Ovary (tissue), 9 donors: ENCODE results near the gene TXNRD2. TPM values are rescaled to one million over a fixed set of nuclear protein-coding genes. Genes with fewer than 3 reads are reported as not detected.

Experiments used
- DNase-seq, 5 donors: peaks; one replicate each; pipeline ENCODE4 v3.0.0-alpha.2; 2019 to 2020
- H3K27ac ChIP-seq, 2 donors: fragments of 200-600 bp; one replicate each; pipeline versions ENCODE4 v1.5.1 to v1.8.0; 2019 to 2022
- H3K27me3 ChIP-seq: fragments of 200-600 bp; one replicate; pipeline ENCODE4 v1.8.0; 2022
- H3K36me3 ChIP-seq: fragments of 200-600 bp; sonication (generic); one replicate; pipeline ENCODE4 v1.5.1; 2019
- H3K4me1 ChIP-seq: one replicate; pipeline ENCODE4 v1.8.1; 2013; ENCODE audit warnings: mild to moderate bottlenecking, moderate library complexity; ENCODE audit not compliant: insufficient read depth
- H3K4me3 ChIP-seq: fragments of 200-600 bp; sonication (generic); one replicate; pipeline ENCODE4 v1.5.1; 2017
- H3K9me3 ChIP-seq, 2 donors: fragments of 200-600 bp in 1 of 2; sonication (generic) in 1 of 2; one replicate each; pipeline versions ENCODE4 v1.5.1 to v1.8.1; 2013 to 2019; ENCODE audit warnings: mild to moderate bottlenecking in 1 of 2, moderate library complexity in 1 of 2
- EP300 ChIP-seq: sonication (generic); formaldehyde crosslinking; IDR thresholded peaks from one replicate; pipeline ENCODE4 v1.6.1; 2017; ENCODE audit warnings: antibody characterized with exemption
- POLR2A ChIP-seq: fragments of 450-650 bp; IDR thresholded peaks from one replicate; pipeline ENCODE4 v1.6.1; 2017; ENCODE audit warnings: antibody characterized with exemption, mild to moderate bottlenecking, moderate library complexity
- WGBS, 3 donors: extraction: QIAGEN DNeasy Blood & Tissue Kit in 1 of 3; methylation state at CpG; one replicate each; pipeline versions ENCODE4 v1.1.5 to v1.1.7; 2013 to 2017; 5-methylcytosine and 5-hydroxymethylcytosine counted together
- intact Hi-C, 4 donors: fragments of 100-400 bp; cut with DNase I; formaldehyde crosslinking; loops; one replicate each; pipeline versions ENCODE4 v1.11.0 to v1.15.1; 2022 to 2023
- polyA plus RNA-seq, 2 donors: library from polyadenylated mRNA; stranded (reverse); fragments of 200-250 nt in 1 of 2; fragments of 350-450 nt in 1 of 2; fragmentation: Illumina TruSeq in 1 of 2; extraction: RNeasy Lipid Tissue Mini Kit (QIAGEN cat#74804) in 1 of 2; gene quantifications; one replicate each; pipeline ENCODE4 v1.2.3, GENCODE V29; 2013 to 2014
- total RNA-seq, 7 donors: library from RNA; depleted of rRNA in 2 of 7; stranded (reverse); fragments of >200 nt in 2 of 7; fragmentation: NEBNext Ultra II Directional in 3 of 7; extraction: Animal tissue kit (Norgen Biotek cat#: 25700) in 3 of 7; gene quantifications; one replicate each; pipeline versions ENCODE4 v1.1.0 to v1.2.4, GENCODE V29; 2016 to 2023
- TF ChIP-seq, protein P1 (sequence below), 3 donors: fragments of 450-650 bp in 2 of 3; fragments of 200-600 bp in 1 of 3; IDR thresholded peaks; one replicate each; pipeline versions ENCODE4 v1.5.1 to v1.8.0; 2016 to 2022; ENCODE audit warnings: antibody characterized with exemption in 3 of 3, mild to moderate bottlenecking in 1 of 3
- donor health status: DM: no; HTN: no; CAD: no; lungs with moderate emphysema.
- donor health status: DM: no; HTN: no; CAD: no.
- donor health status: Bipolar disorder and iron deficiency.
- donor health status: DM: yes; HTN: yes; CAD: no.
- donor health status: DM: no; HTN: no; CAD: no.
- donor health status: DM: yes; HTN: yes; CAD: no.

Gene TXNRD2
- total and polyA plus RNA-seq, 9 donors: 21.3 to 37.8 (median 26.9) TPM

DNA sequence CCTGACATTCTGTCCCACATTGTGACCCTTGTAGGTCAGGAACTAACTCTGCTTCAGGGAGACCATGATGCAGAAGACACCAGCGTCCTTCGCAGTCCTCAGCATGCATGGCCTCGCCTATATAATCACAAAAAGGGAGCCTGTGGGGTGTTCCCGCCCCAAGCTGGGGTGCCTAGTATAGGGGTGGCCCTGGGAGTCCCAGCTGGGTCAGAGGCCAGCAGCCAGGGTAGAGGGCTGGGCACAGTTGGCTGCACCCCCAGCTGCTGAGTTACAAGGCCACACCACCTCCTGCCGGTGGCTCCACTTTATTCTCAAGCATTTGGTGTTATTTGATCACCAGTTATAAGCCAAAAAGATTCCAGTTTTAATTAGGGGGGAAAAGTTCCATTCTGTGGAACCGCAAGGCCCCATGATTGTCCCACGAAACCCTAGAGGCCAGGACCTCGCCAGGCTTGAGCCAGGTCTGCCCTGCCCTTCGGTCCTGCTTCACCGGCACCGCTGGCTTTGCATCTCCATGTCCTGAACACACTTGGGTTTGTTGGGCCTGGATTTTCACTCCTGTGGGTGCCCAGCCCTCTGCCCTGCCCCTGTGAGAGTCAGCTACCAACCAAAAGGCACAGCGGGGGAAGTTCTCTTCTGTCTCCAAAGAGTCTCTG lies 72.0 kb downstream of the TXNRD2 start:
- H3K4me1 ChIP-seq: peaks cover 3% of the 10 kb centered on the region
- peak in 2 of 5 donors; percentile 10 to 21 for DNase-seq
- 95% methylated on average over 12 of the region's 12 CpGs for WGBS, 3 donors
- no peak overlapping the region for H3K27ac ChIP-seq
- H3K27me3 ChIP-seq: no peaks in the 10 kb centered on the region
- H3K36me3 ChIP-seq: no peaks in the 10 kb centered on the region
- intact Hi-C loops: no loop called here
- H3K4me3 ChIP-seq: no peak overlapping the region
- H3K9me3 ChIP-seq: no peaks in the 10 kb centered on the region
- TF ChIP-seq POLR2A (no peak), EP300 (no peak)

DNA sequence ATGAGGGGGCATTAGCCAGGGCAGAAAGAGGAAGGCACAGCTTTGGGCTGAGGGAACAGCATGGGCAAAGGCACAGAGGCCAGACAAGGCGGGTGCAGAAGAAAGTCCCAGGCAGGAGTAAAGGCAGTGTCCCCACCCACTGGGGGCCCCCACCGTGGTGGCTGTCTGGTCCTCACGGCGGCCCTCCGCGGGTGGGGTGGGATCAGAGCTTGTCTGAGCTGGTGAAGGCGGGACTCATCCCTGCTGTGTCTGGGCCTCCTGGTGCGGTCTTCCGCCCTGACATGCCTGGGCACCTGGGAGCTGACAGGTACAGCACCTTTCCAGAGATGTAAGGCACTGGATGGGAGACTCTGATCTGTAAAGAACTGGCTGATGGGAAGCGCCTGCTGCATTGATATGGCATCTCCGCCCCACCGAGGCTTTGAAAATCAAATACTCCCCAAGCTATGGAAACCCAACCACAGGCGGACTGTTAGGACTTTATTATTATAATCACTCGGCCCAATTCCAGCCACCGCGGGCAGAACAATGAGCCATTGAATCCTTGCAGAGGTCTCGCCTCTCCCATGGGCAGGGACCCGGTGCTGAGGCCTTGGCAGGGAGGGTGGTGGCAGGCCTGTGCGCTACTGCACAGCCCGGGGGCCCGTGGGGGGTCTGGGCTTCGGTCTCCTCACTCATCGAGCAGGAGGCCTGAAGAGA lies 72.7 kb downstream of the TXNRD2 start:
- peak in 4 of 5 donors; percentile 6 to 27 (median 14) for DNase-seq
- no peak overlapping the region for H3K4me3 ChIP-seq
- intact Hi-C loops: no loop called here
- no peaks in the 10 kb centered on the region for H3K27me3 ChIP-seq
- no peaks in the 10 kb centered on the region for H3K9me3 ChIP-seq
- H3K4me1 ChIP-seq: no peaks in the 10 kb centered on the region
- H3K27ac ChIP-seq: no peak overlapping the region
- TF ChIP-seq POLR2A: no peak
- no peak for TF ChIP-seq EP300
- TF ChIP-seq, protein P1, sequence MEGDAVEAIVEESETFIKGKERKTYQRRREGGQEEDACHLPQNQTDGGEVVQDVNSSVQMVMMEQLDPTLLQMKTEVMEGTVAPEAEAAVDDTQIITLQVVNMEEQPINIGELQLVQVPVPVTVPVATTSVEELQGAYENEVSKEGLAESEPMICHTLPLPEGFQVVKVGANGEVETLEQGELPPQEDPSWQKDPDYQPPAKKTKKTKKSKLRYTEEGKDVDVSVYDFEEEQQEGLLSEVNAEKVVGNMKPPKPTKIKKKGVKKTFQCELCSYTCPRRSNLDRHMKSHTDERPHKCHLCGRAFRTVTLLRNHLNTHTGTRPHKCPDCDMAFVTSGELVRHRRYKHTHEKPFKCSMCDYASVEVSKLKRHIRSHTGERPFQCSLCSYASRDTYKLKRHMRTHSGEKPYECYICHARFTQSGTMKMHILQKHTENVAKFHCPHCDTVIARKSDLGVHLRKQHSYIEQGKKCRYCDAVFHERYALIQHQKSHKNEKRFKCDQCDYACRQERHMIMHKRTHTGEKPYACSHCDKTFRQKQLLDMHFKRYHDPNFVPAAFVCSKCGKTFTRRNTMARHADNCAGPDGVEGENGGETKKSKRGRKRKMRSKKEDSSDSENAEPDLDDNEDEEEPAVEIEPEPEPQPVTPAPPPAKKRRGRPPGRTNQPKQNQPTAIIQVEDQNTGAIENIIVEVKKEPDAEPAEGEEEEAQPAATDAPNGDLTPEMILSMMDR (IDR thresholded peaks at IDR 0.05): no peak
- WGBS, 3 donors: 82 to 89% (median 89%) methylated on average over 18 to 23 of the region's 23 CpGs
- H3K36me3 ChIP-seq: no peaks in the 10 kb centered on the region

DNA sequence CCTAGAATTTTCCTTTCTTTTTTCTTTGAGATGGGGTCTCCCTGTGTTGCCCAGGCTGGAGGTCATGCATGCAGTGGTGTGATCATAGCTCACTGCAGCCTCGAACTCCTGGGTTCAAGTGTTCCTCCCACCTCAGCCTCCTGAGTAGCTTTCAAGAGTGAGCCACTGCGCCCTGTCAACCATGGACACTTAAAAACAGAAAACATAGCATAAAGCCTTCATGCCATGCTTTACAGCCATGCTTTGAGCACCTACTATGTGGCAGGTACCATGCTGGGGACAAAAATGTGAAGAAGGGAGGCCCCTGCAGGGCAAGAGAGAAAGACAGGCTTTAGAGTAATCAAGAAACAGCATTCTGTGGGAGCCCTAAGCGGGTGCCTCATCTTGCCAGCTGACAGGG lies 73.3 kb downstream of the TXNRD2 start:
- no peaks in the 10 kb centered on the region for H3K9me3 ChIP-seq
- no peaks in the 10 kb centered on the region for H3K27me3 ChIP-seq
- WGBS, 3 donors: 89 to 96% (median 91%) methylated on average over 3 of the region's 3 CpGs
- TF ChIP-seq POLR2A: no peak
- no peak overlapping the region for H3K4me3 ChIP-seq
- no peak overlapping the region for H3K27ac ChIP-seq
- peak in 1 of 5 donors; percentile 2 for DNase-seq
- no peaks in the 10 kb centered on the region for H3K4me1 ChIP-seq
- no peaks in the 10 kb centered on the region for H3K36me3 ChIP-seq
- intact Hi-C loops: no loop called here

DNA sequence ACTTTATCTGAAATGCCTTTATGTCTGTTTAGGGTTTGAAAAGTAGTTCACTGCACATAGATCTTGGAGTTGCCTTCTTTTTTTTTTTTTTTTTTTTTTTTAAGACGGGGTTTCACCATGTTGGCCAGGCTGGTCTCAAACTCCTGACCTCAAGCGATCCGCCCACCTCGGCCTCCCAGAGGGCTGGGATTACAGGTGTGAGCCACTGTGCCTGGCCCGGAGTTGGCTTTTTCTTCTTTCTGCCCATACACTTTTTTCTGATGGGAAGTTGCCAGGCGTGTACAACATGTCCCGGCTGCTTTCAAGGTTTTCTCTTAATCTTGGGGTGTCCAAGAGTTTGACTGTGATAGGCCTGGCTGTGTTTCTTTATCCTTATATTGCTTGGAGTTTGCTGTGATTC lies 74.0 kb downstream of the TXNRD2 start:
- WGBS, 3 donors: 67 to 76% (median 75%) methylated on average over 7 of the region's 7 CpGs
- H3K27me3 ChIP-seq: no peaks in the 10 kb centered on the region
- TF ChIP-seq POLR2A (no peak), EP300 (no peak)
- TF ChIP-seq, protein P1 (IDR thresholded peaks at IDR 0.05): no peak
- intact Hi-C loops: no loop called here
- H3K4me3 ChIP-seq: no peak overlapping the region
- H3K36me3 ChIP-seq: no peaks in the 10 kb centered on the region
- H3K27ac ChIP-seq: no peak overlapping the region
- H3K9me3 ChIP-seq: no peaks in the 10 kb centered on the region
- DNase-seq: peak in 1 of 5 donors; percentile 3
- no peaks in the 10 kb centered on the region for H3K4me1 ChIP-seq

DNA sequence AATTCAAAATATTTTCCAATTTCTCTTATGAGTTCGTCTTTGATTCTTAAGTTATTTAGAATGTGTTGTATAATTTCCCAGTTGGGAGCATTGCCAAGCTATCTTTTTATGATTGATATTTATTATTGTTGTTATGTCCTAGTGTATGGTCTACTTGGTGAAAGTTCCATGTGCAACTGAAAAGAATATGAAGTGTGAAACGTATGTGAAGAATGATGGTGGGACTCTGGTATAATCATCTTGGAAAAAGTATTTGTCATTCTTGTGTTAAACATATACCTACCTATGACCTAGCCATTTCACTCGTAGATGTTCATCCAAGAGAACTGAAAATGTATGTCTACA lies 75.0 kb downstream of the TXNRD2 start:
- Histone ChIP-seq H3K27me3 (no peaks in the 10 kb centered on the region), H3K4me3 (no peak overlapping the region), H3K36me3 (no peaks in the 10 kb centered on the region), H3K9me3 (no peaks in the 10 kb centered on the region), H3K4me1 (no peaks in the 10 kb centered on the region), H3K27ac (no peak overlapping the region)
- 90 to 91% (median 91%) methylated on average over 3 of the region's 3 CpGs for WGBS, 3 donors
- no peak for DNase-seq
- TF ChIP-seq, protein P1 (IDR thresholded peaks at IDR 0.05): no peak
- TF ChIP-seq EP300 (no peak), POLR2A (no peak)
- intact Hi-C loops: no loop called here
